ENCODE measurements around the gene NKAIN2.

GRCh38 chr6:123966618-123967017 is 163.0 kb downstream of the NKAIN2 start:
- TF ChIP-seq CTCF (tag by site-specific recombination; IDR thresholded peaks at IDR 0.05) (no peak), KLF8 (tag by site-specific recombination; IDR thresholded peaks at IDR 0.05) (no peak), ZBTB1 (tag by site-specific recombination; IDR thresholded peaks at IDR 0.05) (no peak), ZNF776 (tag by site-specific recombination; IDR thresholded peaks at IDR 0.05; ENCODE audit: borderline replicate concordance) (no peak), ZNF449 (tag by site-specific recombination; IDR thresholded peaks at IDR 0.05) (no peak), REST (tag by site-specific recombination; IDR thresholded peaks at IDR 0.05) (no peak), PBX3 (CRISPR knock-in tag; IDR thresholded peaks at IDR 0.05) (no peak)
